AG04449 (cell line): ENCODE results near the gene SLC36A3.

Source experiments
- CTCF ChIA-PET: fragments of 350-600 bp; formaldehyde crosslinking; extraction: SDS; loops from one replicate; lab custom pipeline; 2021; ENCODE audit warnings: antibody characterized with exemption; lab: Yijun Ruan, JAX
- POLR2A ChIA-PET: fragments of 400-600, 350-600 bp; formaldehyde crosslinking; extraction: SDS; loops from one replicate; lab custom pipeline; 2020; ENCODE audit warnings: antibody characterized with exemption, inconsistent platforms; lab: Yijun Ruan, JAX
- DNase-seq: peaks from one replicate; pipeline ENCODE4 v3.0.0-alpha.2; 2010; ENCODE audit warnings: low read depth, low spot score
- H3K4me3 ChIP-seq: 2 replicates; pipeline ENCODE4 v1.5.1; 2011; ENCODE audit warnings: low read depth, mild to moderate bottlenecking, control low read depth, low read length
- TF ChIP-seq, protein P1 (sequence below): IDR thresholded peaks from one replicate; pipeline ENCODE4 v1.5.1; 2011; ENCODE audit warnings: mild to moderate bottlenecking, moderate library complexity, low read length, control low read depth, inconsistent platforms; ENCODE audit not compliant: insufficient read depth; ENCODE audit errors: missing control alignments

Gene SLC36A3

GRCh38 chr5:151303666-151304065 lies at the start of gene SLC36A3:
Gene SLC36A3, minus strand, starts transcription at chr5:151303766. Its CDS starts 412 bp downstream, at chr5:151303354.
- ChIA-PET POLR2A (no interaction called here), CTCF (interaction anchor here (0.9 to 1.2 kb wide), 2 partner anchors 9 to 12 kb away, joined by 3 to 4 read pairs; no protein-coding TSS in a partner anchor)
- TF ChIP-seq, protein P1, sequence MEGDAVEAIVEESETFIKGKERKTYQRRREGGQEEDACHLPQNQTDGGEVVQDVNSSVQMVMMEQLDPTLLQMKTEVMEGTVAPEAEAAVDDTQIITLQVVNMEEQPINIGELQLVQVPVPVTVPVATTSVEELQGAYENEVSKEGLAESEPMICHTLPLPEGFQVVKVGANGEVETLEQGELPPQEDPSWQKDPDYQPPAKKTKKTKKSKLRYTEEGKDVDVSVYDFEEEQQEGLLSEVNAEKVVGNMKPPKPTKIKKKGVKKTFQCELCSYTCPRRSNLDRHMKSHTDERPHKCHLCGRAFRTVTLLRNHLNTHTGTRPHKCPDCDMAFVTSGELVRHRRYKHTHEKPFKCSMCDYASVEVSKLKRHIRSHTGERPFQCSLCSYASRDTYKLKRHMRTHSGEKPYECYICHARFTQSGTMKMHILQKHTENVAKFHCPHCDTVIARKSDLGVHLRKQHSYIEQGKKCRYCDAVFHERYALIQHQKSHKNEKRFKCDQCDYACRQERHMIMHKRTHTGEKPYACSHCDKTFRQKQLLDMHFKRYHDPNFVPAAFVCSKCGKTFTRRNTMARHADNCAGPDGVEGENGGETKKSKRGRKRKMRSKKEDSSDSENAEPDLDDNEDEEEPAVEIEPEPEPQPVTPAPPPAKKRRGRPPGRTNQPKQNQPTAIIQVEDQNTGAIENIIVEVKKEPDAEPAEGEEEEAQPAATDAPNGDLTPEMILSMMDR, result no peak
- DNase-seq, result no peak
- H3K4me3 ChIP-seq, result no peak within 1 kb of the TSS

GRCh38 chr5:151351671-151352070 lies 48.1 kb upstream of the SLC36A3 start:
- no peak overlapping the region for H3K4me3 ChIP-seq
- POLR2A ChIA-PET, result no interaction called here
- no peak for DNase-seq
- CTCF ChIA-PET, result interaction anchor here (1.2 kb wide), 1 partner anchor 34 kb away, joined by 3 read pairs; no protein-coding TSS in a partner anchor
- TF ChIP-seq, protein P1, result no peak

DNA sequence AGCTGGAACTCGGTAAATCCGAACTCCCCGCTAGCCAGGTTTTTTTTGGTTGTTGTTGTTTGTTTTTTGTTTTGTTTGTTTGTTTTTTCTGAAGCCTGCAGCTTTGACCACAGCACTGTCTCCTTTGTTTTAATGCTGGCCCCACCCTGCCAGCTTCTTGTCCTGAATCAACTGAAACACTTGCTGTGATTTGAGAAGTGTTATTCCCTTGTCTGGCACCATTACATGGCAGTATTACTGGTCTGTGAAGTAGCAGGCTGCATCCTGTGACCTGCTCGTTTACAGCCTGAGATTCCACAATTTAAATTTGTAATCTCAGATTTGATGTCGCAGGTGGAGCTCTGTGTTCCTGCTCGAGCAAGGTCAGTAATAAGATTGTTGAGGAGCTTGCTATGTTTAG lies 45.2 kb upstream of the SLC36A3 start:
- no peak overlapping the region for H3K4me3 ChIP-seq
- no peak for DNase-seq
- TF ChIP-seq, protein P1, result no peak
- CTCF ChIA-PET, result no interaction called here
- POLR2A ChIA-PET, result no interaction called here

GRCh38 chr5:151347369-151347768 lies 43.8 kb upstream of the SLC36A3 start, which contains the start of gene SLC36A2:
Gene SLC36A2, minus strand, starts transcription at chr5:151347559. Its CDS starts 99 bp downstream, at chr5:151347460.
- POLR2A ChIA-PET, result no interaction called here
- no peak for DNase-seq
- TF ChIP-seq, protein P1, result no peak
- H3K4me3 ChIP-seq, result no peak within 1 kb of the TSS
- CTCF ChIA-PET, result no interaction called here

GRCh38 chr5:151345808-151346478 lies 42.4 kb upstream of the SLC36A3 start:
- no peak for DNase-seq
- POLR2A ChIA-PET, result no interaction called here

GRCh38 chr5:151345187-151345807 lies 41.7 kb upstream of the SLC36A3 start:
- no peak for DNase-seq
- TF ChIP-seq, protein P1, result no peak
- H3K4me3 ChIP-seq, result no peak overlapping the region
- CTCF ChIA-PET, result no interaction called here
- POLR2A ChIA-PET, result no interaction called here

More at GRCh38 chr5:151345808-151346478, 42.4 kb upstream of the SLC36A3 start:
- TF ChIP-seq, protein P1, result no peak
- CTCF ChIA-PET, result no interaction called here
- H3K4me3 ChIP-seq, result no peak overlapping the region
